Naive thymus-derived CD4-positive, alpha-beta T cell (primary cell): ENCODE measurements around the gene TKFC. TPM values are rescaled to one million over a fixed set of nuclear protein-coding genes. Genes with fewer than 3 reads are reported as not detected.
"Not testable (repeated sequence)": the region's sequence is repeated elsewhere in the genome, so short reads cannot be mapped to it uniquely, and the experiment has no call there.

Experiments used
- ATAC-seq: fragments of 150-1000 bp; cut with Tn5 transposase; 2 replicates; pipeline ENCODE4 v1.10.0; 2021; ENCODE audit warnings: mild to moderate bottlenecking, moderate library complexity
- CTCF ChIA-PET: fragments of 350-600 bp; sonication (Branson Sonifier 250); formaldehyde crosslinking; loops from one replicate; lab custom pipeline; 2021; ENCODE audit warnings: antibody characterized with exemption; lab: Charles Lee
- POLR2A ChIA-PET: fragments of 350-600 bp; sonication (Branson Sonifier 250); formaldehyde crosslinking; loops from one replicate; lab custom pipeline; 2021; ENCODE audit warnings: antibody characterized with exemption, inconsistent platforms; lab: Charles Lee
- DNase-seq, 9 donors: peaks; one replicate each; pipeline versions ENCODE4 v3.0.0 to v3.0.0-alpha.2; 2020 to 2022; ENCODE audit warnings: mixed read lengths in 1 of 9
- H3K27ac ChIP-seq: one replicate; pipeline ENCODE4 v1.7.0; 2013; ENCODE audit warnings: mild to moderate bottlenecking, low read depth, low read length, moderate library complexity
- H3K27me3 ChIP-seq, 2 donors: one replicate each; pipeline ENCODE4 v1.7.0; 2013; ENCODE audit warnings: low read length in 2 of 2, mild to moderate bottlenecking in 2 of 2, moderate library complexity in 2 of 2; ENCODE audit not compliant: control insufficient read depth in 2 of 2, insufficient read depth in 2 of 2
- H3K36me3 ChIP-seq, 3 experiments: 1 replicate in 2 of 3; 2 replicates in 1 of 3; pipeline ENCODE4 v1.7.0; 2013; ENCODE audit warnings: low read length in 3 of 3, mild to moderate bottlenecking in 3 of 3, moderate library complexity in 1 of 3; ENCODE audit not compliant: insufficient read depth in 3 of 3, control insufficient read depth in 2 of 3
- H3K4me1 ChIP-seq, 2 donors: one replicate each; pipeline ENCODE4 v1.7.0; 2013; ENCODE audit warnings: low read length in 2 of 2, mild to moderate bottlenecking in 2 of 2, moderate library complexity in 1 of 2; ENCODE audit not compliant: control insufficient read depth in 2 of 2, insufficient read depth in 2 of 2
- H3K4me3 ChIP-seq: 2 replicates; pipeline ENCODE4 v1.7.0; 2013; ENCODE audit warnings: mild to moderate bottlenecking, low read length
- H3K9me3 ChIP-seq, 3 experiments: 1 replicate in 2 of 3; 2 replicates in 1 of 3; pipeline ENCODE4 v1.7.0; 2013; ENCODE audit warnings: low read length in 3 of 3; ENCODE audit not compliant: control insufficient read depth in 2 of 3
- H3K27ac Mint-ChIP-seq, 9 donors: one replicate each; pipeline ENCODE4 v1.8.0; 2020 to 2022; ENCODE audit warnings: mixed read lengths in 9 of 9, mild to moderate bottlenecking in 8 of 9, moderate library complexity in 5 of 9, inconsistent platforms in 2 of 9
- H3K27me3 Mint-ChIP-seq, 5 donors: one replicate each; pipeline ENCODE4 v1.8.0; 2021 to 2022; ENCODE audit warnings: mixed read lengths in 5 of 5, mild to moderate bottlenecking in 1 of 5
- H3K36me3 Mint-ChIP-seq, 5 donors: one replicate each; pipeline ENCODE4 v1.8.0; 2020 to 2022; ENCODE audit warnings: mixed read lengths in 5 of 5, mild to moderate bottlenecking in 3 of 5, inconsistent platforms in 1 of 5
- H3K4me1 Mint-ChIP-seq, 7 donors: one replicate each; pipeline ENCODE4 v1.8.0; 2020 to 2022; ENCODE audit warnings: mixed read lengths in 7 of 7, mild to moderate bottlenecking in 3 of 7, inconsistent platforms in 1 of 7
- H3K4me3 Mint-ChIP-seq, 10 donors: one replicate each; pipeline ENCODE4 v1.8.0; 2020 to 2022; ENCODE audit warnings: mild to moderate bottlenecking in 10 of 10, mixed read lengths in 10 of 10, moderate library complexity in 6 of 10, inconsistent platforms in 2 of 10
- H3K9me3 Mint-ChIP-seq, 11 donors: one replicate each; pipeline ENCODE4 v1.8.0; 2020 to 2022; ENCODE audit warnings: mixed read lengths in 11 of 11, mild to moderate bottlenecking in 4 of 11, inconsistent platforms in 1 of 11, moderate library complexity in 1 of 11
- intact Hi-C, 2 donors: fragments of 100-400 bp; cut with micrococcal nuclease; formaldehyde crosslinking; loops; one replicate each; pipeline ENCODE4 v1.15.1; 2023
- polyA plus RNA-seq, 2 donors: library from polyadenylated mRNA; unstranded; fragments of 300-500 nt; fragmentation: Illumina TruSeq; gene quantifications; one replicate each; pipeline ENCODE4 v1.2.3, GENCODE V29; 2021
- total RNA-seq, 6 experiments: library from RNA in 5 of 6; stranded (reverse) in 5 of 6; gene quantifications; 1 replicate in 5 of 6; 2 replicates in 1 of 6; pipeline ENCODE4 v1.2.3 and lab custom pipeline; 2021 to 2026

The TKFC gene
- total and polyA plus RNA-seq, 7 experiments from 2014 or later = 24.6 to 59.9 (median 37.5) TPM

- Histone ChIP-seq H3K36me3 (peaks cover 0 to 5% (median 0%) of the 10 kb centered on the region in 3 experiments), H3K27ac (no peak overlapping the region), H3K4me3 (no peak overlapping the region), H3K4me1 (no peaks in the 10 kb centered on the region), H3K9me3 (no peaks in the 10 kb centered on the region), H3K27me3 (no peaks in the 10 kb centered on the region)
- Mint-ChIP-seq H3K4me3 (no peak overlapping the region), H3K36me3 (peaks cover 0 to 25% (median 14%) of the 10 kb centered on the region in 5 donors), H3K27me3 (no peaks in the 10 kb centered on the region), H3K27ac (no peak overlapping the region), H3K9me3 (no peaks in the 10 kb centered on the region), H3K4me1 (peaks cover 0 to 3% (median 0%) of the 10 kb centered on the region in 7 donors)
- ChIA-PET POLR2A (no interaction called here), CTCF (no interaction called here)
- intact Hi-C loops = no loop called here
- ATAC-seq (no peak), DNase-seq (no peak)
Observed at GRCh38 chr11:61375761-61376108, 42.7 kb downstream of the TKFC start.

- Histone ChIP-seq H3K4me1 (no peaks in the 10 kb centered on the region), H3K9me3 (no peaks in the 10 kb centered on the region), H3K27ac (no peak overlapping the region), H3K36me3 (peaks cover 0 to 4% (median 0%) of the 10 kb centered on the region in 3 experiments), H3K27me3 (no peaks in the 10 kb centered on the region), H3K4me3 (no peak overlapping the region)
- Mint-ChIP-seq H3K27me3 (no peaks in the 10 kb centered on the region), H3K4me1 (no peaks in the 10 kb centered on the region), H3K9me3 (no peaks in the 10 kb centered on the region), H3K36me3 (peaks cover 0 to 15% (median 10%) of the 10 kb centered on the region in 5 donors), H3K27ac (no peak overlapping the region), H3K4me3 (no peak overlapping the region)
- DNase-seq = no peak
- CTCF ChIA-PET = interaction anchor here (1.1 to 1.5 kb wide), 2 partner anchors 8 to 41 kb away, joined by 4 to 6 read pairs; no protein-coding TSS in a partner anchor
- POLR2A ChIA-PET = no interaction called here
- no peak for ATAC-seq
- intact Hi-C loops = no loop called here
Observed at GRCh38 chr11:61377461-61378160, 44.6 kb downstream of the TKFC start.

- no peaks in the 10 kb centered on the region for H3K9me3 ChIP-seq
- H3K27me3 ChIP-seq = no peaks in the 10 kb centered on the region
- H3K27ac Mint-ChIP-seq = no peak overlapping the region
- H3K4me3 ChIP-seq = no peak overlapping the region
- H3K36me3 ChIP-seq = peaks cover 0 to 4% (median 0%) of the 10 kb centered on the region in 3 experiments
- no peaks in the 10 kb centered on the region for H3K4me1 Mint-ChIP-seq
- ChIA-PET CTCF (interaction anchor here (1.5 kb wide), 1 partner anchor 42 kb away, joined by 6 read pairs; no protein-coding TSS in a partner anchor), POLR2A (no interaction called here)
- DNase-seq (no peak), ATAC-seq (peak; percentile 57)
- H3K36me3 Mint-ChIP-seq = peaks cover 0 to 15% (median 9%) of the 10 kb centered on the region in 5 donors
- intact Hi-C loops = no loop called here
- H3K27me3 Mint-ChIP-seq = no peaks in the 10 kb centered on the region
- H3K4me3 Mint-ChIP-seq = no peak overlapping the region
- H3K27ac ChIP-seq = no peak overlapping the region
- H3K9me3 Mint-ChIP-seq = no peaks in the 10 kb centered on the region
- no peaks in the 10 kb centered on the region for H3K4me1 ChIP-seq
Observed at GRCh38 chr11:61378713-61379313, 45.8 kb downstream of the TKFC start.

GRCh38 chr11:61380884-61381283 is 47.9 kb downstream of the TKFC start:
- Mint-ChIP-seq H3K27ac (no peak overlapping the region), H3K4me3 (no peak overlapping the region), H3K36me3 (peaks cover 0 to 10% (median 6%) of the 10 kb centered on the region in 5 donors), H3K27me3 (no peaks in the 10 kb centered on the region), H3K4me1 (peaks cover 0 to 9% (median 7%) of the 10 kb centered on the region in 7 donors), H3K9me3 (no peaks in the 10 kb centered on the region)
- ChIA-PET CTCF (interaction anchor here (0.6 to 7.2 kb wide), 3 partner anchors 16 to 45 kb away, joined by 5 to 184 read pairs (median 6); partner anchors contain the start of genes DDB1, TKFC and TMEM138), POLR2A (interaction anchor here (0.7 kb wide), 2 partner anchors 275 to 1743 kb away, joined by 3 to 7 read pairs; no protein-coding TSS in a partner anchor)
- intact Hi-C loops = no loop called here
- Histone ChIP-seq H3K9me3 (no peaks in the 10 kb centered on the region), H3K36me3 (no peaks in the 10 kb centered on the region), H3K27ac (no peak overlapping the region), H3K27me3 (no peaks in the 10 kb centered on the region), H3K4me3 (no peak overlapping the region), H3K4me1 (no peaks in the 10 kb centered on the region)
- no peak for ATAC-seq
- DNase-seq = no peak

- H3K4me1 ChIP-seq, DNase-seq, H3K27ac ChIP-seq, intact Hi-C loops, H3K4me1 Mint-ChIP-seq, H3K4me3 Mint-ChIP-seq, H3K27me3 ChIP-seq, H3K27me3 Mint-ChIP-seq, H3K9me3 ChIP-seq, H3K9me3 Mint-ChIP-seq, H3K36me3 Mint-ChIP-seq, H3K27ac Mint-ChIP-seq, H3K36me3 ChIP-seq, ATAC-seq, H3K4me3 ChIP-seq: not testable (repeated sequence)
- CTCF ChIA-PET = interaction anchor here (1.7 to 7.2 kb wide), 2 partner anchors 18 to 48 kb away, joined by 4 to 184 read pairs; partner anchors contain the start of genes DDB1 and TKFC
- POLR2A ChIA-PET = interaction anchor here (6.5 kb wide), 1 partner anchor 48 kb away, joined by 70 read pairs; the partner anchor contains the start of genes DDB1 and TKFC
Observed at GRCh38 chr11:61383859-61384258, 50.8 kb downstream of the TKFC start.

GRCh38 chr11:61384271-61385242 is 51.5 kb downstream of the TKFC start:
- intact Hi-C loops = loop anchor here (1.0 to 5.0 kb wide), 7 partner anchors 22 to 609 kb away; partner anchors contain the start of genes CYB561A3 (in 1 of the 2) and TMEM138 (in 1 of the 2)
- H3K27me3 ChIP-seq = no peaks in the 10 kb centered on the region
- POLR2A ChIA-PET = interaction anchor here (2.9 to 6.5 kb wide), 2 partner anchors 22 to 49 kb away, joined by 14 to 70 read pairs; partner anchors contain the start of genes CYB561A3, DDB1, TKFC and TMEM138
- no peaks in the 10 kb centered on the region for H3K36me3 ChIP-seq
- H3K27ac Mint-ChIP-seq = peak overlapping the region in 1 of 9 donors; percentile 30
- H3K27ac ChIP-seq = no peak overlapping the region
- H3K4me3 ChIP-seq = no peak overlapping the region
- H3K36me3 Mint-ChIP-seq = peaks cover 0 to under 1% (median 0%) of the 10 kb centered on the region in 5 donors
- ATAC-seq (no peak), DNase-seq (no peak)
- no peaks in the 10 kb centered on the region for H3K4me1 ChIP-seq
- no peaks in the 10 kb centered on the region for H3K9me3 ChIP-seq
- H3K4me1 Mint-ChIP-seq = peaks cover 0 to 9% (median 7%) of the 10 kb centered on the region in 7 donors
- peaks cover 0 to 1% (median 0%) of the 10 kb centered on the region in 11 donors for H3K9me3 Mint-ChIP-seq
- no peak overlapping the region for H3K4me3 Mint-ChIP-seq
- CTCF ChIA-PET = interaction anchor here (0.8 to 7.2 kb wide), 16 partner anchors 9 to 553 kb away, joined by 3 to 184 read pairs (median 5); partner anchors contain the start of genes CYB561A3, DDB1, TKFC and TMEM138
- H3K27me3 Mint-ChIP-seq = no peaks in the 10 kb centered on the region
